GM18868 (cell line): Measurements from ENCODE around the gene KAT2B.

Experiments
- ATAC-seq: cut with Tn5 transposase; IDR thresholded peaks from one replicate; pipeline ENCODE4 v1.9.1; 2021; ENCODE audit warnings: mild to moderate bottlenecking, moderate library complexity; ENCODE audit not compliant: unreplicated experiment

KAT2B gene

GRCh38 chr3:20064796-20065564 is 24.7 kb downstream of the KAT2B start:
- ATAC-seq: no peak

DNA sequence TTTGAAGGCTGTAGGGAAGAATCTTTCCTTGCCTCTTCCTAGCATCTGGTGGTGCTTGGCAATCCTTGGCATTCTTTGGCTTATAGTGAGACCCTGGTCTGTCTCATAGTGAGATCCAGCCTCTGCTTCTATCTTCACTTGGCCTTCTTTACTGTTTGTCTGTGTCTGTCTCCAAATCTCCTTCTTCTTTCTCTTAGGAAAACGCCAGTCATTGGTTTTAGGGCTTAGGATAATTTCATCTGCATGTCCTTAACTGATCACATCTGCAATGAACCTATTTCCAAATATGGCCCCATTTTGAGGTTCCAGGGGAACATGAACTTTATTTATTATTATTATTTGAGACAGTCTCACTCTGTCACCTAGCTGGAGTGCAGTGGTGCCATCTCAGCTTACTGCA is 25.8 kb downstream of the KAT2B start:
- ATAC-seq: no peak

DNA sequence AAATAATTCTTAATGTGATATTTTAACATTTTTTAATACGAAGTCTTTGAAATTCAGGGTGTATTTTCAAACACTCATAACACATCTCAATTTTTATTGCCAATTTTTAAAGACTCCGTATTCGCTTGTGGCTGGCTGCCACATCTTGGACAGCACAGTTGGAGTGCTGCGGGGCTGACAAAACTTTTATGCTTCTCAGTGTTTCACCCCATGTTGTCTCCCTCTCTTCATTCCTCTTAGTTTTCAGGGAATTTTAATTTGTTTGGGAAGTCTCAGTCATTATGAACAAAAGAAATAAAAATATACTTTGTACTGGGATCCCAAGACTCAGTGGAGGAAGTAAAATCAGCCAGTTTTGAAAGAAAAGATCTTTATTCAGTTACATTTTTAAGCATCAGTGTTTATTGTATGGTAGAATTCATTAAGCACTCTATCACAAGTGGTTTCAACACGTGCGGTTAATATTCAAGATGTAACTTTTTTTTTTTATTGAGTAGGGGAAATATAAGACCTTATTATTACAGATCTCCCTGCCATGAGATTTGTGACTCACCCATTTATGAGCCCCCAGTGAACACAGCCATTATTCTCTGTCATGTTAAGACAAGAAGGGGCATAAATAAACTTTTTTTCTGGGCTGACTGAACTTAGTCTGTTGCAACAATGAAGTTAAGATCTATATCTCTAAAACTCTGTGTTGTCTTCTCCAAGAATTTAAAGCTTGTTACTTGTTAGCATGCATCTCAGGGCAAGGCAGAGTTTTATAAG is 26.8 kb downstream of the KAT2B start:
- no peak for ATAC-seq

- ATAC-seq: no peak
These were observed 28.4 kb downstream of the KAT2B start for GRCh38 chr3:20068512-20069177.

DNA sequence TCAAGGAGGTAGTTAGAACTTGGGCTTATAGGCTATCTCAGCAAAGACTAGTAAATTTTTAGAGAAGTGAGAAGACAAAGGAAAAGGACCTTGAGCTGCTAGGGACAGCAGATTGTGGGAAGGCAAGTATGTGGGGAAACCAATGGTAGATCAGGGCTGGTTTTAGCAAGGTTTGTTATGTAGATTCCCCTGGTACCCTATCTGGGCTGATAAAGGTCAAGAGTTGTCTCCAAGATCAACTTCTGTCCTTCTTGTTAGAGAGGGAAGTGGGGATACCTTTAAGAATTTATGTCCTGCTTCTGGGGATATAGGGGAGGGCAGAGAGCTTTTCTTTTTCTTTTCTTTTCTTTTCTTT is 28.9 kb downstream of the KAT2B start:
- ATAC-seq: no peak

DNA sequence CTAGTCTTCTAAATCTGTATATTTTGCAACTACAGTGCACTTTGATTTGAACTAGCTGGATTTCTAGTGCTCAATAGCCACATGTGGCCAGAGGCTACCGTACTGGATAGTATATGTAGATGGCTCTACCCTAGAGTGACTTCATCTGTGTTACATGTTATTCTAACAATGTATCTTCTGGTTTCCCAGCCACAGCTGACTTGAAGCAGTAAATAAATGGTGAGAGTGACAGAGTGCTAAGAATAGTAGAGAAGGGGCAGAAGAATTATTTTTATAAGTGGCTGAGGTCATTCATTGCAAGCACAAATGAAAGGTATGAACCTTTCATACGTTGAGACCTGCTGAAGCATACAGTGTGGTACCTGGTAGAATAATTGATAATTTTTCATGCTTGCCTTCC is 30.9 kb downstream of the KAT2B start:
- ATAC-seq: no peak

DNA sequence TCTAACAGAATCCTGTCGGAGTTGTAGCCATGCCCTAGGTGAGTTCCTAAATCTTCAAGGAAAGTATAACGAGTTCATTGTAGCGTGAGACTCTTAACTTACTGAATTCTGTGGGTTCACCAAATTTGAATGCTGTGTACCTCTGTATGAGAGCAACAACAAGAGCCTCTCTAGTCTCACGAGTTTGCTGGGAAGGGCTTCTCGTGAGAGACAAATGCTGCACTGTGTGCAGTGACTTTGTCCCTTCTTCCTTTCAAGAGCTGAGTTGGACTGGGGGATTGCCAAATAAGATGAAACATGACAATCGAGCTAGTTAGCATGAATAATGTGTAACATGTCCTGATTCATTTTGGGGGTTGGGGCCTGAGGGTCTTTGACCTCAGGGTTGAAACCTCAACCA is 32.2 kb downstream of the KAT2B start:
- no peak for ATAC-seq

DNA sequence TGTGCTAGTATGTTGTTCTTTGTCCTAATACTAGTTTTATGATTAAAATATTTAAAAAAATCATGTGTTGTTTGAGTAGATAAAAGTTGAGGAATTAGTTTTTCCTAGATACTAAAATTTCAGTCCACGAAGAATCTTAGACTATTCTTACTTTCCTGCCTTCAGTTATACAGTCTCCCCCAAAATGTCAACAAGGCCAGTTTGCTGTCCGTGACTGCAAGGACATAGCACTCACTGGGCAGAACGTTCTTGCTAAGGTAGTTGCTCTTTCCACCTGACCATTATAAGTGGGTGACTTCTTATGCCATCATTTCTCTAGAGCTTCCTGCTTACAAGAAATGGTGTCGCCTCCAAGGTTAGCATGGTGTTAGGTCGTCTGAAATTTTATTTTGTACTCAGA is 32.8 kb downstream of the KAT2B start:
- no peak for ATAC-seq

GRCh38 chr3:20073683-20074082 is 33.4 kb downstream of the KAT2B start:
- no peak for ATAC-seq

DNA sequence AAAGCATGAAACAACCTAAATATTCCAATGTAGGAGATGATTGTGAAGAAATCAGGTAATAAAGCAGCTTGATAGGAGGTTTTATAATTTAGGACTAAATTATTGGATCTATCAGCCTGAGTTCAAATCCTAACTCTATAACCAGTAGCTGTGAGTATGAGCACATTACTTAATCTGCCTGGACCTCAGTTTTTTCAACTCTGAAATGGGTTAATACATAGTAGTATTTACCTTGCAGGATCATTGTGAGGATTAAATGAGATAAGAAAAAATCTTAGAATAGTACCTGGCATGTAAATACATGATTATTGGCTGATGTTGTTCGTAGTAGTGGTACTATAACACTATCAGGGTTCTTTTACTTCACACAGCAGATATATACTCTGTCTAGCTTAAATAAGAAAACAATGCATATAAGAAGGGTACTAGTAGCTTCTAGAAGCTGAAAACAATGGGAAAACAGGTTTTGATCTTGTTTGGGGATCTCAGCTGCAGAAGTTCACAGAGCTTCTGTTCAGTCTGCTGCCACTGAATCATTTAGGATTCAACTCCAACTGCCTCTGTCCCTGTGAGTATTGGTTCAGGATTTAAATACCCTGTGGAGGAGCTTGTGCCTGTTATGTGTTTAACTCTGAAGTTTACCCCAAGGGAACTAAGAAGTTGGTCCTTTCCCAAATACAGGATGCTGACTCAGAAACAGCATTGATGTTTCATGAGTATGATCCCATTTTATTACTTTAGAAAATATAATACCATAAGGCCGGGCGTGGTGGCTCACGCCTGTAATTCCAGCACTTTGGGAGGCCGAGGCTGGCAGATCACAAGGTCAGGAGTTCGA is 34.2 kb downstream of the KAT2B start:
- ATAC-seq: no peak

- no peak for ATAC-seq
These were observed 35.0 kb downstream of the KAT2B start for GRCh38 chr3:20075197-20075596.

- no peak for ATAC-seq
These were observed 36.2 kb downstream of the KAT2B start for GRCh38 chr3:20076296-20076997.

- no peak for ATAC-seq
These were observed 36.8 kb downstream of the KAT2B start for GRCh38 chr3:20077068-20077467.

GRCh38 chr3:20078194-20078714 is 38.0 kb downstream of the KAT2B start:
- no peak for ATAC-seq

DNA sequence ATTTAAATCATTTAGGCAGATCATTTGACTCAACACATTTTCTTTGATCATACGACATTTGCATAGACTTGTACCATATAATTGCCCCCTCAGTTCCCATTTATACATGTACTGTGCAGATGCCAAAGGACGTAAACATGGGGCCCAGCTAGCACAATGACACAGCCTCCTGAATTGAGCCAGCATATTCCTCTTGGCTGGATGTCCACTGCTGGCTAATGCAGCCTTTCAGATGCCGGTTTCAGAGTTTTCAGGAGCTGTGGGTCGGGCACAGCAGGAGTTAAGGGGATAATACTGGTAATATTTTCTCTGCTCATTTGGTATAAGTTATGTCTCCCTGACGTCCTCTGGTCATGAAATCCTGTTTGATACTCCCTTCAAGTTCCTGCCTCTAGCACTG is 39.4 kb downstream of the KAT2B start:
- no peak for ATAC-seq

DNA sequence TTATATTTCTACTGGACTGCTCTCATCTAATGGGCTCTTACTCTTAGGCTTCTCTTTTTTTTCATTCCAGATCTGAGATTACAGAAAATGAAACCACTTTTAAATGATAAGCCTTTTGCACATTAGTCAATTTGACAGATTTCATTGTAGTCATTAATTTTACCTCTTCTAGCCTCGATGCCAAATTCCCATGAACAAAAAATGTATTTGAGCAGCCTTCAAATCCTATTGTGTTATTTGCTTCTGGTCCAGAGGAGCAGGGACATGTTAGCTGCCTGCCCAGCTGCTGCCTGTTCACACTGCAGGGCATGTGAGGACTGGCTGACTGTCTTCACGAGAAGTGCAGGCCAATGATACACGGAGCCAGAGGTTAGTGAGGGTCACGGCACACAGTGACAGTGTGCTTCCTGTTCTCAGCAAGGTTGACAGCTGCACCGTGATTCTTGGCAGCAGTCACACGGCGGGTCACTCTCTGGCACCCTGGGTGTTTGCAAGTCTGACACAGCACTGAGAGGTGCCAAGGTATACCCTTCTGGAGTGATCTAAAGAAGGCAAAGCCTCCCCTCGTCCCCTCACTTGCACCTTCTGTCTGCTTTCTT is 40.8 kb downstream of the KAT2B start:
- ATAC-seq: peak; percentile 89

DNA sequence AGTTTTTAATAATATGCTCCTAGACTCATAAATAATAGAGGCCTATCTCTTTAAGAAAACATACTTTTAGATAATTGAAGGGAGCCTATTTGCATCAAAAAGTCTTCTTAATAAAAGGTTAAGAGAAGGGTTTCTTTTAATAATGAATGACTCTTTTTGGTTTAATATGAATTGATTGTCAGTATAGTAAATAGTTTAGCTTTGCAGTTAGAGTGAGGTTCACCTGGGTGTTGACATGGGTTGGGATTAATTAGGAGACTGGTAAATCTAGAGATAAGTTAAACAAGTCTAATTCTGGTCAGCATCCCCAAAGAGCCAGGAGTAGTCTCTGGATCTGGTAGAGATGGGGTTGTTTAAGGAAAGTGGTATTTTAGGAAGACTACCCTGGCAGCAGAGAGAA is 43.0 kb downstream of the KAT2B start:
- no peak for ATAC-seq

GRCh38 chr3:20083953-20084352 is 43.7 kb downstream of the KAT2B start:
- ATAC-seq: no peak

- ATAC-seq: no peak
These were observed 51.2 kb downstream of the KAT2B start for GRCh38 chr3:20091331-20092047.
